Stimulated activated naive CD8-positive, alpha-beta T cell treated with anti-CD3 and anti-CD28 coated beads, Interleukin-15, Interleukin-2, amounts not matched to agents 100 ng/mL and 50 ng/mL, for 24 hours (primary cell): ENCODE measurements around the gene MYO5B.

Source experiments
- H3K27ac Mint-ChIP-seq: one replicate; pipeline ENCODE4 v1.8.0; 2021; ENCODE audit warnings: mild to moderate bottlenecking, mixed read lengths
- H3K27me3 Mint-ChIP-seq: one replicate; pipeline ENCODE4 v1.8.0; 2021; ENCODE audit warnings: mixed read lengths
- H3K36me3 Mint-ChIP-seq: one replicate; pipeline ENCODE4 v1.8.0; 2021; ENCODE audit warnings: low read depth, mixed read lengths
- H3K4me1 Mint-ChIP-seq: one replicate; pipeline ENCODE4 v1.8.0; 2021; ENCODE audit warnings: low read depth, mixed read lengths
- H3K4me3 Mint-ChIP-seq: one replicate; pipeline ENCODE4 v1.8.0; 2021; ENCODE audit warnings: mild to moderate bottlenecking, mixed read lengths
- H3K9me3 Mint-ChIP-seq: one replicate; pipeline ENCODE4 v1.8.0; 2021; ENCODE audit warnings: mixed read lengths

Gene MYO5B

GRCh38 chr18:50143886-50144285 is 51.1 kb downstream of the MYO5B start:
- Mint-ChIP-seq H3K27me3 (peaks cover 39% of the 10 kb centered on the region), H3K4me1 (no peaks in the 10 kb centered on the region), H3K4me3 (no peak overlapping the region), H3K36me3 (no peaks in the 10 kb centered on the region), H3K27ac (no peak overlapping the region), H3K9me3 (no peaks in the 10 kb centered on the region)

- Mint-ChIP-seq H3K27ac (no peak overlapping the region), H3K36me3 (no peaks in the 10 kb centered on the region), H3K27me3 (peaks cover 40% of the 10 kb centered on the region), H3K9me3 (no peaks in the 10 kb centered on the region), H3K4me1 (no peaks in the 10 kb centered on the region), H3K4me3 (no peak overlapping the region)
Observed at GRCh38 chr18:50143294-50143693, 51.7 kb downstream of the MYO5B start.

GRCh38 chr18:50142441-50143120 is 52.4 kb downstream of the MYO5B start:
- Mint-ChIP-seq H3K27ac (no peak overlapping the region), H3K4me1 (no peaks in the 10 kb centered on the region), H3K36me3 (no peaks in the 10 kb centered on the region), H3K27me3 (peaks cover 42% of the 10 kb centered on the region), H3K4me3 (no peak overlapping the region), H3K9me3 (no peaks in the 10 kb centered on the region)

GRCh38 chr18:50138181-50139064 is 56.5 kb downstream of the MYO5B start:
- Mint-ChIP-seq H3K9me3 (no peaks in the 10 kb centered on the region), H3K36me3 (no peaks in the 10 kb centered on the region), H3K4me1 (no peaks in the 10 kb centered on the region), H3K27me3 (peaks cover 52% of the 10 kb centered on the region), H3K27ac (no peak overlapping the region), H3K4me3 (no peak overlapping the region)

GRCh38 chr18:50135903-50136302 is 59.0 kb downstream of the MYO5B start:
- H3K4me3 Mint-ChIP-seq, result no peak overlapping the region
- peaks cover 44% of the 10 kb centered on the region for H3K27me3 Mint-ChIP-seq
- H3K9me3 Mint-ChIP-seq, result no peaks in the 10 kb centered on the region
- no peak overlapping the region for H3K27ac Mint-ChIP-seq
- no peaks in the 10 kb centered on the region for H3K36me3 Mint-ChIP-seq
- H3K4me1 Mint-ChIP-seq, result peaks cover 15% of the 10 kb centered on the region

GRCh38 chr18:50133526-50133925 is 61.4 kb downstream of the MYO5B start:
- peaks cover 17% of the 10 kb centered on the region for H3K4me1 Mint-ChIP-seq
- no peaks in the 10 kb centered on the region for H3K9me3 Mint-ChIP-seq
- H3K27me3 Mint-ChIP-seq, result peaks cover 44% of the 10 kb centered on the region
- H3K4me3 Mint-ChIP-seq, result no peak overlapping the region
- no peak overlapping the region for H3K27ac Mint-ChIP-seq
- H3K36me3 Mint-ChIP-seq, result no peaks in the 10 kb centered on the region

GRCh38 chr18:50131591-50131990 is 63.4 kb downstream of the MYO5B start:
- Mint-ChIP-seq H3K9me3 (no peaks in the 10 kb centered on the region), H3K27ac (no peak overlapping the region), H3K27me3 (peaks cover 50% of the 10 kb centered on the region), H3K36me3 (no peaks in the 10 kb centered on the region), H3K4me3 (no peak overlapping the region), H3K4me1 (peaks cover 17% of the 10 kb centered on the region)

GRCh38 chr18:50128506-50129271 is 66.3 kb downstream of the MYO5B start:
- H3K27ac Mint-ChIP-seq, result no peak overlapping the region

GRCh38 chr18:50127516-50128210 is 67.3 kb downstream of the MYO5B start:
- peaks cover 31% of the 10 kb centered on the region for H3K27me3 Mint-ChIP-seq
- H3K27ac Mint-ChIP-seq, result no peak overlapping the region
- no peaks in the 10 kb centered on the region for H3K9me3 Mint-ChIP-seq
- peaks cover 17% of the 10 kb centered on the region for H3K4me1 Mint-ChIP-seq
- H3K4me3 Mint-ChIP-seq, result no peak overlapping the region
- H3K36me3 Mint-ChIP-seq, result no peaks in the 10 kb centered on the region

More at GRCh38 chr18:50128506-50129271, 66.3 kb downstream of the MYO5B start:
- peaks cover 40% of the 10 kb centered on the region for H3K27me3 Mint-ChIP-seq
- no peaks in the 10 kb centered on the region for H3K9me3 Mint-ChIP-seq
- H3K36me3 Mint-ChIP-seq, result no peaks in the 10 kb centered on the region
- H3K4me3 Mint-ChIP-seq, result no peak overlapping the region
- peaks cover 17% of the 10 kb centered on the region for H3K4me1 Mint-ChIP-seq

GRCh38 chr18:50126471-50126870 is 68.5 kb downstream of the MYO5B start:
- Mint-ChIP-seq H3K36me3 (no peaks in the 10 kb centered on the region), H3K9me3 (no peaks in the 10 kb centered on the region), H3K27me3 (peaks cover 28% of the 10 kb centered on the region), H3K4me1 (peaks cover 7% of the 10 kb centered on the region), H3K4me3 (no peak overlapping the region), H3K27ac (no peak overlapping the region)

- Mint-ChIP-seq H3K4me3 (no peak overlapping the region), H3K36me3 (no peaks in the 10 kb centered on the region), H3K27ac (no peak overlapping the region), H3K4me1 (no peaks in the 10 kb centered on the region), H3K9me3 (no peaks in the 10 kb centered on the region), H3K27me3 (peaks cover 23% of the 10 kb centered on the region)
Observed at GRCh38 chr18:50125456-50125855, 69.5 kb downstream of the MYO5B start.

GRCh38 chr18:50119296-50119695 is 75.7 kb downstream of the MYO5B start:
- Mint-ChIP-seq H3K27me3 (peaks cover 11% of the 10 kb centered on the region), H3K27ac (no peak overlapping the region)

GRCh38 chr18:50117863-50118262 is 77.1 kb downstream of the MYO5B start:
- H3K36me3 Mint-ChIP-seq, result no peaks in the 10 kb centered on the region
- peaks cover 19% of the 10 kb centered on the region for H3K27me3 Mint-ChIP-seq
- no peak overlapping the region for H3K4me3 Mint-ChIP-seq
- no peak overlapping the region for H3K27ac Mint-ChIP-seq
- H3K9me3 Mint-ChIP-seq, result no peaks in the 10 kb centered on the region
- H3K4me1 Mint-ChIP-seq, result no peaks in the 10 kb centered on the region

More at GRCh38 chr18:50119296-50119695, 75.7 kb downstream of the MYO5B start:
- Mint-ChIP-seq H3K9me3 (no peaks in the 10 kb centered on the region), H3K4me3 (no peak overlapping the region), H3K36me3 (no peaks in the 10 kb centered on the region), H3K4me1 (no peaks in the 10 kb centered on the region)

GRCh38 chr18:50115095-50115494 is 79.9 kb downstream of the MYO5B start:
- H3K4me1 Mint-ChIP-seq, result no peaks in the 10 kb centered on the region
- H3K4me3 Mint-ChIP-seq, result no peak overlapping the region
- no peaks in the 10 kb centered on the region for H3K36me3 Mint-ChIP-seq
- peaks cover 24% of the 10 kb centered on the region for H3K27me3 Mint-ChIP-seq
- H3K27ac Mint-ChIP-seq, result no peak overlapping the region
- H3K9me3 Mint-ChIP-seq, result no peaks in the 10 kb centered on the region
